HEK293 (cell line): ENCODE data around the gene FAM181A.

Experiments
- BCL11B ChIP-seq: fragments of 450-650 bp; formaldehyde crosslinking; IDR thresholded peaks from 2 replicates; pipeline ENCODE4 v1.5.1; 2016; ENCODE audit warnings: low read depth, missing biosample characterization, missing genetic modification characterization
- GLIS1 ChIP-seq: fragments of 450-650 bp; formaldehyde crosslinking; IDR thresholded peaks from 2 replicates; pipeline ENCODE4 v1.5.1; 2016; ENCODE audit warnings: missing biosample characterization, missing genetic modification characterization
- IKZF3 ChIP-seq: fragments of 450-650 bp; IDR thresholded peaks from 2 replicates; pipeline ENCODE4 v1.5.0; 2018; ENCODE audit warnings: missing biosample characterization, mild to moderate bottlenecking, missing genetic modification characterization, moderate library complexity
- KLF8 ChIP-seq: fragments of 450-650 bp; formaldehyde crosslinking; IDR thresholded peaks from 2 replicates; pipeline ENCODE4 v1.5.1; 2016; ENCODE audit warnings: missing biosample characterization, missing genetic modification characterization
- MYNN ChIP-seq: fragments of 450-650 bp; formaldehyde crosslinking; IDR thresholded peaks from 2 replicates; pipeline ENCODE4 v1.5.1; 2016; ENCODE audit warnings: missing biosample characterization, missing genetic modification characterization, borderline replicate concordance
- OVOL3 ChIP-seq: fragments of 450-650 bp; formaldehyde crosslinking; IDR thresholded peaks from 2 replicates; pipeline ENCODE4 v1.5.1; 2016; ENCODE audit warnings: missing biosample characterization, missing genetic modification characterization
- PRDM1 ChIP-seq: fragments of 450-650 bp; formaldehyde crosslinking; IDR thresholded peaks from 2 replicates; pipeline ENCODE4; 2016; ENCODE audit warnings: missing biosample characterization, missing genetic modification characterization
- SALL2 ChIP-seq: fragments of 450-650 bp; formaldehyde crosslinking; IDR thresholded peaks from 2 replicates; pipeline ENCODE4 v1.5.0; 2017; ENCODE audit warnings: missing biosample characterization, mild to moderate bottlenecking, missing genetic modification characterization, borderline replicate concordance
- SETDB1 ChIP-seq: IDR thresholded peaks from one replicate; pipeline ENCODE4 v1.6.1; 2017; ENCODE audit warnings: mild to moderate bottlenecking, low read length, moderate library complexity, mixed read lengths; ENCODE audit not compliant: insufficient read length
- ZBTB17 ChIP-seq: fragments of 450-650 bp; formaldehyde crosslinking; IDR thresholded peaks from 2 replicates; pipeline ENCODE4 v1.5.1; 2016; ENCODE audit warnings: missing biosample characterization, missing genetic modification characterization
- ZBTB20 ChIP-seq: fragments of 450-650 bp; formaldehyde crosslinking; IDR thresholded peaks from 2 replicates; pipeline ENCODE4 v1.5.1; 2016; ENCODE audit warnings: missing biosample characterization, missing genetic modification characterization
- ZBTB8A ChIP-seq: fragments of 450-650 bp; formaldehyde crosslinking; IDR thresholded peaks from 2 replicates; pipeline ENCODE4 v1.5.1; 2016; ENCODE audit warnings: missing biosample characterization, missing genetic modification characterization
- ZFP41 ChIP-seq: fragments of 450-650 bp; formaldehyde crosslinking; IDR thresholded peaks from 2 replicates; pipeline ENCODE4 v1.5.1; 2016; ENCODE audit warnings: missing biosample characterization, missing genetic modification characterization, borderline replicate concordance
- ZNF146 ChIP-seq: fragments of 450-650 bp; formaldehyde crosslinking; IDR thresholded peaks from 2 replicates; pipeline ENCODE4 v1.5.1; 2016; ENCODE audit warnings: missing biosample characterization, missing genetic modification characterization
- ZNF175 ChIP-seq: fragments of 450-650 bp; formaldehyde crosslinking; IDR thresholded peaks from 2 replicates; pipeline ENCODE4 v1.5.1; 2016; ENCODE audit warnings: missing biosample characterization, missing genetic modification characterization
- ZNF239 ChIP-seq: fragments of 450-650 bp; formaldehyde crosslinking; IDR thresholded peaks from 2 replicates; pipeline ENCODE4 v1.5.1; 2016; ENCODE audit warnings: missing biosample characterization, missing genetic modification characterization
- ZNF324 ChIP-seq: fragments of 450-650 bp; formaldehyde crosslinking; IDR thresholded peaks from 2 replicates; pipeline ENCODE4 v1.5.1; 2016; ENCODE audit warnings: missing biosample characterization, missing genetic modification characterization
- ZNF341 ChIP-seq: fragments of 450-650 bp; formaldehyde crosslinking; IDR thresholded peaks from 2 replicates; pipeline ENCODE4; 2016; ENCODE audit warnings: low read depth, missing biosample characterization, missing genetic modification characterization
- ZNF404 ChIP-seq: fragments of 450-650 bp; formaldehyde crosslinking; IDR thresholded peaks from 2 replicates; pipeline ENCODE4 v1.5.1; 2017; ENCODE audit warnings: missing biosample characterization, missing genetic modification characterization
- ZNF449 ChIP-seq: fragments of 450-650 bp; formaldehyde crosslinking; IDR thresholded peaks from 2 replicates; pipeline ENCODE4 v1.5.1; 2017; ENCODE audit warnings: missing biosample characterization, mild to moderate bottlenecking, missing genetic modification characterization, moderate library complexity
- ZNF529 ChIP-seq: fragments of 450-650 bp; formaldehyde crosslinking; IDR thresholded peaks from 2 replicates; pipeline ENCODE4 v1.5.1; 2017; ENCODE audit warnings: missing genetic modification characterization, missing biosample characterization; ENCODE audit not compliant: insufficient replicate concordance
- ZNF560 ChIP-seq: fragments of 450-650 bp; formaldehyde crosslinking; IDR thresholded peaks from 2 replicates; pipeline ENCODE4 v1.5.1; 2017; ENCODE audit warnings: missing biosample characterization, missing genetic modification characterization, borderline replicate concordance
- ZNF596 ChIP-seq: fragments of 450-650 bp; IDR thresholded peaks from 2 replicates; pipeline ENCODE4 v1.5.0; 2018; ENCODE audit warnings: missing biosample characterization, mild to moderate bottlenecking, missing genetic modification characterization, moderate library complexity
- ZNF600 ChIP-seq: fragments of 450-650 bp; formaldehyde crosslinking; IDR thresholded peaks from 2 replicates; pipeline ENCODE4 v1.5.1; 2016; ENCODE audit warnings: missing biosample characterization, missing genetic modification characterization
- ZNF624 ChIP-seq: fragments of 450-650 bp; formaldehyde crosslinking; IDR thresholded peaks from 2 replicates; pipeline ENCODE4 v1.5.1; 2017; ENCODE audit warnings: missing biosample characterization, missing genetic modification characterization
- ZNF677 ChIP-seq: fragments of 450-650 bp; IDR thresholded peaks from 2 replicates; pipeline ENCODE4 v1.5.0; 2018; ENCODE audit warnings: missing biosample characterization, mild to moderate bottlenecking, missing genetic modification characterization, moderate library complexity
- ZNF776 ChIP-seq: fragments of 450-650 bp; formaldehyde crosslinking; IDR thresholded peaks from 2 replicates; pipeline ENCODE4 v1.5.0; 2017; ENCODE audit warnings: missing biosample characterization, missing genetic modification characterization, borderline replicate concordance
- TF ChIP-seq, protein P1 (sequence below): fragments of 450-650 bp; formaldehyde crosslinking; IDR thresholded peaks from 2 replicates; pipeline ENCODE4 v1.5.1; 2016; ENCODE audit warnings: missing biosample characterization, missing genetic modification characterization

FAM181A gene

GRCh38 chr14:93959239-93960107, 32.3 kb downstream of the FAM181A start (continued):
- TF ChIP-seq ZNF776 (tag by site-specific recombination): no peak
- no peak for TF ChIP-seq PRDM1 (tag by site-specific recombination)
- no peak for TF ChIP-seq ZNF449
- TF ChIP-seq BCL11B (tag by site-specific recombination): no peak
- TF ChIP-seq ZNF677: no peak
- TF ChIP-seq MYNN (tag by site-specific recombination): no peak
- no peak for TF ChIP-seq ZNF560 (tag by site-specific recombination)
- no peak for TF ChIP-seq SETDB1
- TF ChIP-seq ZNF239 (tag by site-specific recombination): no peak
- peak; percentile 30; the same call in 1 of the 2 replicates for TF ChIP-seq ZBTB17
- TF ChIP-seq ZNF529 (tag by site-specific recombination): no peak
- no peak for TF ChIP-seq KLF8 (tag by site-specific recombination)
- TF ChIP-seq OVOL3 (tag by site-specific recombination): no peak
- no peak for TF ChIP-seq ZNF624 (tag by site-specific recombination)
- no peak for TF ChIP-seq ZFP41 (tag by site-specific recombination)
- TF ChIP-seq ZBTB8A (tag by site-specific recombination): peak; percentile 50
- TF ChIP-seq ZNF341 (tag by site-specific recombination): peak; percentile 87
- TF ChIP-seq, protein P1, sequence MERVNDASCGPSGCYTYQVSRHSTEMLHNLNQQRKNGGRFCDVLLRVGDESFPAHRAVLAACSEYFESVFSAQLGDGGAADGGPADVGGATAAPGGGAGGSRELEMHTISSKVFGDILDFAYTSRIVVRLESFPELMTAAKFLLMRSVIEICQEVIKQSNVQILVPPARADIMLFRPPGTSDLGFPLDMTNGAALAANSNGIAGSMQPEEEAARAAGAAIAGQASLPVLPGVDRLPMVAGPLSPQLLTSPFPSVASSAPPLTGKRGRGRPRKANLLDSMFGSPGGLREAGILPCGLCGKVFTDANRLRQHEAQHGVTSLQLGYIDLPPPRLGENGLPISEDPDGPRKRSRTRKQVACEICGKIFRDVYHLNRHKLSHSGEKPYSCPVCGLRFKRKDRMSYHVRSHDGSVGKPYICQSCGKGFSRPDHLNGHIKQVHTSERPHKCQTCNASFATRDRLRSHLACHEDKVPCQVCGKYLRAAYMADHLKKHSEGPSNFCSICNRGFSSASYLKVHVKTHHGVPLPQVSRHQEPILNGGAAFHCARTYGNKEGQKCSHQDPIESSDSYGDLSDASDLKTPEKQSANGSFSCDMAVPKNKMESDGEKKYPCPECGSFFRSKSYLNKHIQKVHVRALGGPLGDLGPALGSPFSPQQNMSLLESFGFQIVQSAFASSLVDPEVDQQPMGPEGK (tag by site-specific recombination): peak; percentile 75
- no peak for TF ChIP-seq ZNF146
- no peak for TF ChIP-seq ZNF404 (tag by site-specific recombination)
- TF ChIP-seq SALL2 (tag by site-specific recombination): no peak
- TF ChIP-seq ZNF600 (tag by site-specific recombination): peak; percentile 75
- TF ChIP-seq ZBTB20: peak; percentile 64
- peak; percentile 84 for TF ChIP-seq GLIS1 (tag by site-specific recombination)
- no peak for TF ChIP-seq ZNF175
- no peak for TF ChIP-seq ZNF596 (tag by site-specific recombination)
- no peak for TF ChIP-seq ZNF324 (tag by site-specific recombination)
- TF ChIP-seq IKZF3 (tag by site-specific recombination): no peak
